ENCODE results near the gene SMC1B.
"Not testable (repeated sequence)": the region's sequence is repeated elsewhere in the genome, so short reads cannot be mapped to it uniquely, and the experiment has no call there.

The SMC1B gene

GRCh38 chr22:45445031-45445710 is 31.8 kb upstream of the SMC1B start:
- in situ Hi-C loops (cut with MboI; ENCODE audit: low pct_unique_long_range_greater_than_20kb, low sequenced_read_pairs) = no loop called here
- DNase-seq = no peak

GRCh38 chr22:45444168-45444567 is 30.8 kb upstream of the SMC1B start:
- in situ Hi-C loops (cut with MboI; ENCODE audit: low pct_unique_long_range_greater_than_20kb, low sequenced_read_pairs) = no loop called here
- DNase-seq = no peak

- in situ Hi-C loops (cut with MboI; ENCODE audit: low pct_unique_long_range_greater_than_20kb, low sequenced_read_pairs) = no loop called here
- DNase-seq = no peak
These were observed 28.7 kb upstream of the SMC1B start for GRCh38 chr22:45442116-45442515.

GRCh38 chr22:45441138-45441537 is 27.7 kb upstream of the SMC1B start:
- DNase-seq = peak; percentile 35
- in situ Hi-C loops (cut with MboI; ENCODE audit: low pct_unique_long_range_greater_than_20kb, low sequenced_read_pairs) = no loop called here

GRCh38 chr22:45440688-45441087 is 27.3 kb upstream of the SMC1B start:
- in situ Hi-C loops (cut with MboI; ENCODE audit: low pct_unique_long_range_greater_than_20kb, low sequenced_read_pairs); DNase-seq: not testable (repeated sequence)

- in situ Hi-C loops (cut with MboI; ENCODE audit: low pct_unique_long_range_greater_than_20kb, low sequenced_read_pairs) = no loop called here
- DNase-seq = no peak
These were observed 24.9 kb upstream of the SMC1B start for GRCh38 chr22:45438336-45438735.

GRCh38 chr22:45436871-45437517 is 23.6 kb upstream of the SMC1B start:
- in situ Hi-C loops (cut with MboI; ENCODE audit: low pct_unique_long_range_greater_than_20kb, low sequenced_read_pairs); DNase-seq: not testable (repeated sequence)

GRCh38 chr22:45435544-45436139 is 22.2 kb upstream of the SMC1B start:
- in situ Hi-C loops (cut with MboI; ENCODE audit: low pct_unique_long_range_greater_than_20kb, low sequenced_read_pairs) = no loop called here
- DNase-seq = peak; percentile 89

- DNase-seq = no peak
- in situ Hi-C loops (cut with MboI; ENCODE audit: low pct_unique_long_range_greater_than_20kb, low sequenced_read_pairs) = no loop called here
These were observed 21.6 kb upstream of the SMC1B start for GRCh38 chr22:45434981-45435380.

GRCh38 chr22:45430871-45431270 is 17.5 kb upstream of the SMC1B start:
- in situ Hi-C loops (cut with MboI; ENCODE audit: low pct_unique_long_range_greater_than_20kb, low sequenced_read_pairs) = no loop called here
- no peak for DNase-seq

GRCh38 chr22:45429981-45430775 is 16.8 kb upstream of the SMC1B start:
- in situ Hi-C loops (cut with MboI; ENCODE audit: low pct_unique_long_range_greater_than_20kb, low sequenced_read_pairs) = no loop called here
- no peak for DNase-seq

GRCh38 chr22:45429424-45429823 is 16.0 kb upstream of the SMC1B start:
- in situ Hi-C loops (cut with MboI; ENCODE audit: low pct_unique_long_range_greater_than_20kb, low sequenced_read_pairs) = no loop called here
- no peak for DNase-seq

GRCh38 chr22:45428391-45429385 is 15.3 kb upstream of the SMC1B start:
- in situ Hi-C loops (cut with MboI; ENCODE audit: low pct_unique_long_range_greater_than_20kb, low sequenced_read_pairs) = no loop called here
- no peak for DNase-seq

GRCh38 chr22:45427114-45427513 is 13.7 kb upstream of the SMC1B start:
- no peak for DNase-seq
- in situ Hi-C loops (cut with MboI; ENCODE audit: low pct_unique_long_range_greater_than_20kb, low sequenced_read_pairs) = no loop called here

- in situ Hi-C loops (cut with MboI; ENCODE audit: low pct_unique_long_range_greater_than_20kb, low sequenced_read_pairs) = no loop called here
- no peak for DNase-seq
These were observed 13.0 kb upstream of the SMC1B start for GRCh38 chr22:45426387-45426786.

GRCh38 chr22:45425531-45426265 is 12.3 kb upstream of the SMC1B start:
- in situ Hi-C loops (cut with MboI; ENCODE audit: low pct_unique_long_range_greater_than_20kb, low sequenced_read_pairs) = no loop called here
- no peak for DNase-seq

GRCh38 chr22:45425101-45425500 is 11.7 kb upstream of the SMC1B start:
- in situ Hi-C loops (cut with MboI; ENCODE audit: low pct_unique_long_range_greater_than_20kb, low sequenced_read_pairs) = no loop called here
- no peak for DNase-seq

- in situ Hi-C loops (cut with MboI; ENCODE audit: low pct_unique_long_range_greater_than_20kb, low sequenced_read_pairs) = no loop called here
- no peak for DNase-seq
These were observed 10.9 kb upstream of the SMC1B start for GRCh38 chr22:45424241-45424731.
